ENCODE measurements around the gene NT5DC1.

Gene NT5DC1

GRCh38 chr6:116099036-116099435 lies 1.6 kb upstream of the NT5DC1 start:
- no peak for DNase-seq (ENCODE audit: low spot score)
- in situ Hi-C loops (cut with MboI; ENCODE audit: low sequenced_read_pairs, unreplicated experiment): loop anchor here (5.0 kb wide), 1 partner anchor 87 kb away; no protein-coding TSS in a partner anchor
- TF ChIP-seq CTCF (IDR thresholded peaks at IDR 0.05; ENCODE audit: borderline replicate concordance, control extremely low read depth, extremely low read depth, insufficient read depth, missing control alignments): no peak

- DNase-seq (ENCODE audit: low spot score): no peak
- TF ChIP-seq CTCF (IDR thresholded peaks at IDR 0.05; ENCODE audit: borderline replicate concordance, control extremely low read depth, extremely low read depth, insufficient read depth, missing control alignments): no peak
- in situ Hi-C loops (cut with MboI; ENCODE audit: low sequenced_read_pairs, unreplicated experiment): no loop called here
Observed at GRCh38 chr6:116101302-116101718, 657 bp downstream of the NT5DC1 start.

GRCh38 chr6:116101790-116102189 lies 1.1 kb downstream of the NT5DC1 start:
- TF ChIP-seq CTCF (IDR thresholded peaks at IDR 0.05; ENCODE audit: borderline replicate concordance, control extremely low read depth, extremely low read depth, insufficient read depth, missing control alignments): no peak
- in situ Hi-C loops (cut with MboI; ENCODE audit: low sequenced_read_pairs, unreplicated experiment): no loop called here
- DNase-seq (ENCODE audit: low spot score): no peak

DNA sequence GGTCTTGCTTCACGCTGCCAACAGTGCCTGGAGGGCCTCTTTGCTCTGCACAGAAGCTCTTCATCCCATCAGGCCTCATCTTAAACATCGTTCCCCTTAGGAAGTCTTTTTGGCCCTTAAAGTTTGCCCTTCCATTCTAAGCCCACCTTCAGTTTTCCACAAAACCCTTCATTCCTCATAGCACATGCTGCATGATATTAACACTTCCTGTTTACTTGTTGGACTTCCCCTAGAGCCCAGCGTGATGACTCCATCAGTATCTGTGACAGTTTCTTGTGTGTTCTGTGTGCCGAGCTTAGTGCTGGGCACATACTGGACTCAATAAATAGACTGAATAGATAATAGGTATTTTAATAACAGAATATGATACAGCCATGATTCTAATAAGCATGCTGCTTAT lies 2.2 kb downstream of the NT5DC1 start:
- no peak for DNase-seq (ENCODE audit: low spot score)
- TF ChIP-seq CTCF (IDR thresholded peaks at IDR 0.05; ENCODE audit: borderline replicate concordance, control extremely low read depth, extremely low read depth, insufficient read depth, missing control alignments): no peak
- in situ Hi-C loops (cut with MboI; ENCODE audit: low sequenced_read_pairs, unreplicated experiment): no loop called here

DNA sequence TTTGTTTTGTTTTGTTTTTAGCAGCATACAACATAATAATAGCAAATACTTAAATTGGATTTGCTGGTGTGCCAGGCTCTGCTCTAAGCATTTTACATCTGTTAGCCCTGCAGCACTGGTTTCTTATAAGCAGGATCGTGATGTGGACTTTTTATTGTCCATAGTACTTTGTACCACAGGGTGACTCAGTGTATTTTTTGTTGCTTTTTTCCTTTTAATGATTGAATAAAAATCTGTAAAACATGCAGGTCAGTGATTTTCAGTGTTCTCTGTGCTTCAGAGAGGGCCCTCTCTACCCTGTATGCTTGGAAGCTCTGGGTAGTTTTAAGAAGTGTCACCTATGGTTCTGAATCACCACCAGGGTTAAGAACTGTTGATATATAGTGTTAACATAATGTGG lies 4.0 kb downstream of the NT5DC1 start:
- in situ Hi-C loops (cut with MboI; ENCODE audit: low sequenced_read_pairs, unreplicated experiment): no loop called here
- no peak for DNase-seq (ENCODE audit: low spot score)
- no peak for TF ChIP-seq CTCF (IDR thresholded peaks at IDR 0.05; ENCODE audit: borderline replicate concordance, control extremely low read depth, extremely low read depth, insufficient read depth, missing control alignments)

DNA sequence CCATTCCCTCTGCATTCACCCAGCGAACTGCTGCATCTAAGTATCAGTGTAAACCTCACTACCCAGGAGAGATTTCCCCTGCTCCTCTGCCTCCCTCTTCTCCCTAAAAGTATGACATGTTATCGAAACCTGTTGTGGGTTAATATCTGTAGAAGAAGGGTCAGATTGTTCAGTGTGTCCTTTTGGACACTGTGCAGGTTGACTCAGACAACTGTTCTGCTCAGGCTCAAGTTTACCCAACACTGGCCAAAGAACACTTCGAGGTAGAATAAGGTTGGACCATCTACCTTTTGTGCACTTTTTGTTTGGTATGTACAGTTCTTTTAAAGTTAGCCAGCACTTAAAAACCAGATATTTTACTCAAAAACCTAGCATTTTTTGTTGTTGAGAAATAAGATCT lies 4.6 kb downstream of the NT5DC1 start:
- in situ Hi-C loops (cut with MboI; ENCODE audit: low sequenced_read_pairs, unreplicated experiment): no loop called here
- DNase-seq (ENCODE audit: low spot score): no peak
- no peak for TF ChIP-seq CTCF (IDR thresholded peaks at IDR 0.05; ENCODE audit: borderline replicate concordance, control extremely low read depth, extremely low read depth, insufficient read depth, missing control alignments)

DNA sequence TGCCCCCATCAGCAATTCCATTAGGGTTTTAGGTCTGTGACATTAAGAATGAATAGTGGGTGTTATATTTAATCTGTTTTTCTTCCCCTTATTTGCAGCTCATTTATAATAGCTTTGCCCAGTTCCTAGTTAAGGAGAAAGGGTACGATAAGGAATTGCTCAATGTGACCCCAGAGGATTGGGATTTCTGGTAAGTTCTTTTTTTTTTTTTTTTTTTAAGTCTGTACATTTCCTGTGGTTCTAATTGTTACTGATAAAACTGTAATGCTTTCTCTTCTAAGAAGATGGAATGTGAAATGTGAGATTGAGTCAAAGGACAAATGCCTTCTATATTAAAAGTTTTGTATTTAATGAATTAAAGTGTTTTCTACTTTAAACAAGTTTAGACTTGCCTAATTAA lies 5.5 kb downstream of the NT5DC1 start:
- no peak for DNase-seq (ENCODE audit: low spot score)
- in situ Hi-C loops (cut with MboI; ENCODE audit: low sequenced_read_pairs, unreplicated experiment): no loop called here
- no peak for TF ChIP-seq CTCF (IDR thresholded peaks at IDR 0.05; ENCODE audit: borderline replicate concordance, control extremely low read depth, extremely low read depth, insufficient read depth, missing control alignments)
